Activated T-cell treated with anti-CD3 and anti-CD28 coated beads for 48 hours (primary cell): ENCODE measurements around the gene HECTD4.
"Not testable (repeated sequence)": the region's sequence is repeated elsewhere in the genome, so short reads cannot be mapped to it uniquely, and the experiment has no call there.

ENCODE experiments used
- DNase-seq: peaks from one replicate; pipeline ENCODE4 v3.0.0-alpha.2; 2020; ENCODE audit warnings: low read depth

The HECTD4 gene

GRCh38 chr12:112406519-112407488 is 24.6 kb upstream of the HECTD4 start:
- no peak for DNase-seq

DNA sequence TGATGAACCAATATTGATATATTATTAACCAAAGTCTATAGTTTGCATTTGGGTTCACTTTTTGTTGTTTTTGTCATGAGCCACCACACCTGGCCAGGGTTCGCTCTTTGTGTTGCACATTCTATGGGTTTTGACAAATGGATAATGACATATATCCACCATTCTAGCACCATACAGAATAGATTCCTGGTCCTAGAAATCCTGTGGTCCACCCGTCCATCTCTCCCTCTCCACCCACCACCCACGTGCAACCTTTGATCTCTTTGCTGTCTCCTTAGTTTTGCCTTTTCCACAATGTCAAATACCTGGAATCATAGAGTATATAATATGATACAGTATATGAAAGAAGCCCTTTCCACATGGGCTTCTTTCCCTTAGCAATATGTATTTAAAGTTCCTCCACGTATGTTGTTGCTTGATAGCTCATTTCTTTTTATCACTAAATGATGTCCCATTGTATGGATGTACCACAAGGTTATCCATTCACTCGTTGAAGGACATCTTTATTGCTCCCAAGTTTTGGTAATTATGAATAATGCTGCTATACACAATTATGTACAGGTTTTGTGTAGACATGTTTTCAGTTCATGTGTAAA is 19.8 kb upstream of the HECTD4 start:
- DNase-seq: no peak

DNA sequence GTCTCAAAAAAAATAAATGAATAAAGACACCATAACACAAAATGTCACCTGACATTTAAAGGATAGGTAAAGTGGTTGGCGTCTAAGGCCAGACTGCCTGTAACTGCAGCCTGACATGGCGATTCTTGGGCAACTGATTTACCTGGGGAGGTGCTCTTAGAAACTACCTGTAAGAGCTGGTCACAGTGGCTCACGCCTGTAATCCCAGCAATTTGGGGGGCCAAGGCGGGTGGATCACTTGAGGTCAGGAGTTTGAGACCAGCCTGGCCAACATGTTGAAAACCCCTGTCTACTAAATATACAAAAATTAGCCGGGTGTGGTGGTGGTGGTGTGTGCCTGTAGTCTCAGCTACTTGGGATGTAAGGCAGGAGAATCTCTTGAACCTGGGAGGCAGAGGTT is 18.8 kb upstream of the HECTD4 start:
- DNase-seq: no peak

GRCh38 chr12:112393328-112393727 is 11.1 kb upstream of the HECTD4 start:
- no peak for DNase-seq

DNA sequence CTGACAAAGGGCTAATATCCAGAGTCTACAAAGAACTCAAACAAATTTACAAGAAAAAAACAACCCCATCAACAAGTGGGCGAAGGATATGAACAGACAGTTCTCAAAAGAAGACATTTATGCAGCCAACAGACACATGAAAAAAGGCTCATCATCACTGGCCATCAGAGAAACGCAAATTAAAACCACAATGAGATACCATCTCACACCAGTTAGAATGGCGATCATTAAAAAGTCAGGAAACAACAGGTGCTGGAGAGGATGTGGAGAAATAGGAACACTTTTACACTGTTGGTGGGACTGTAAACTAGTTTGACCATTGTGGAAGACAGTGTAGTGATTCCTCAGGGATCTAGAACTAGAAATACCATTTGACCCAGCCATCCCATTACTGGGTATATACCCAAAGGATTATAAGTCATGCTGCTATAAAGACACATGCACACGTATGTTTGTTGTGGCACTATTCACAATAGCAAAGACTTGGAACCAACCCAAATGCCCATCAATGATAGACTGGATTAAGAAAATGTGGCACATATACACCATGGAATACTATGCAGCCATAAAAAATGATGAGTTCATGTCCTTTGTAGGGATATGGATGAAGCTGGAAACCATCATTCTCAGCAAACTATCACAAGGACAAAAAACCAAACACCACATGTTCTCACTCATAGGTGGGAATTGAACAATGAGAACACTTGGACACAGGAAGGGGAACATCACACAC is 7.9 kb upstream of the HECTD4 start:
- DNase-seq: not testable (repeated sequence)

DNA sequence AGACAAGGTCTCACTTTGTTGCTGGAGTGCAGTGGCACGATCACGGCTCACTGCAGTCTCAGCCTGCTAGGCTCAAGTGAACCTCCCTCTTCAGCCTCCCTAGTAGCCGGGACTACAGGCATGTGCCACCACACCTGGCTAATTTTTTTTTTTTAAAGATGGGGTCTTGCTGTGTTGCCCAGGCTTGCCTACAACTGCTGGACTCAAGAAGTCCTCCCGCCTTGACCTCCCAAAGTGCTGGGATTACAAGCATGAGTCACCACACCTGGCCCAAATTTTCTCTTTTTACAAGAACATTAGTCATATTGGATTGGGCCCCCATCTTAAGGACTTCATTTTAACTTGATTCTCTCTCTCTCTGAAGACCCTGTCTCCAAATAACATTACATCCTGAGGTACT is 7.0 kb upstream of the HECTD4 start:
- DNase-seq: no peak

- DNase-seq: no peak
Observed at GRCh38 chr12:112386726-112387125, 4.5 kb upstream of the HECTD4 start.

DNA sequence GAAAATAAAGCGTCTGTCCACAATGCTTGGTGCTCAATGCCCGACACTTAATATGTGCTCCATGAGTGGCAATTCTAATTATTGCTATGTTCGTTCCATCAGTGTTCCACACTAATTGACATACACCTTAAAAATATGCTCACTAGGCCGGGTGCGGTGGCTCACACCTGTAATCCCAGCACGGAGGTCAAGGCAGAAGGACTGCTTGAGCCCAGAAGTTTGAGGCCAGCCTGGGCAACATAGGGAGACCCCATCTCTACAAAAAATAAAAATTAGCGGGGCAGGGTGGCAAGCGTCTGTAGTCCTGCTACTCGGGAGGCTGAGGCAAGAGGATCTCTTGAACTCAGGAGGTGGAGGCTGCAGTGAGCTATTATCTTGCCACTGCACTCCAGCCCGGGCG is 635 bp upstream of the HECTD4 start:
- DNase-seq: no peak

GRCh38 chr12:112381406-112381882 is 787 bp downstream of the HECTD4 start:
- peak; percentile 35 for DNase-seq

- no peak for DNase-seq
Observed at GRCh38 chr12:112380663-112381405, 1.4 kb downstream of the HECTD4 start.

- no peak for DNase-seq
Observed at GRCh38 chr12:112375105-112375504, 7.1 kb downstream of the HECTD4 start.

- DNase-seq: no peak
Observed at GRCh38 chr12:112374166-112374740, 8.0 kb downstream of the HECTD4 start.

GRCh38 chr12:112370868-112371510 is 11.2 kb downstream of the HECTD4 start:
- no peak for DNase-seq

DNA sequence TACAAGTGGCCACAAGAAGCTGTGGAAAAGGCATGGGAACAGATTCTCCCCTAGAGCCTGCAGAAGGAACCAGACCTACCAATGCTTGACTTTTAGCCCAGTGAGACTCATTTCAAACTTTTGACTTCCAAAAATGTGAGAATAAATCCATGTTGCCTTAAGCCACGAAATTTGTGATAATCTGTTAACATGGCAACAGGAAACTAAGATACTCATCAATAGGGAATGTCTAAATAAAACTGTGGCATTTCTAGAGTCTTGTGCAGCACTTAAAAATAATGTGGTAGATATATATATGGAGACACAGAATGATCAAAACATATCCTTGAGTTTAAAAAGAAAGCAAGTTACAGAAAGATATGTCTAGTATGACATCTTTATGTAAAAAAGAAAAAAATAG is 12.0 kb downstream of the HECTD4 start:
- no peak for DNase-seq

GRCh38 chr12:112368856-112369255 is 13.4 kb downstream of the HECTD4 start:
- no peak for DNase-seq

GRCh38 chr12:112367965-112368364 is 14.3 kb downstream of the HECTD4 start:
- DNase-seq: no peak

- no peak for DNase-seq
Observed at GRCh38 chr12:112362310-112362709, 19.9 kb downstream of the HECTD4 start.

GRCh38 chr12:112361271-112361670 is 21.0 kb downstream of the HECTD4 start:
- DNase-seq: no peak

DNA sequence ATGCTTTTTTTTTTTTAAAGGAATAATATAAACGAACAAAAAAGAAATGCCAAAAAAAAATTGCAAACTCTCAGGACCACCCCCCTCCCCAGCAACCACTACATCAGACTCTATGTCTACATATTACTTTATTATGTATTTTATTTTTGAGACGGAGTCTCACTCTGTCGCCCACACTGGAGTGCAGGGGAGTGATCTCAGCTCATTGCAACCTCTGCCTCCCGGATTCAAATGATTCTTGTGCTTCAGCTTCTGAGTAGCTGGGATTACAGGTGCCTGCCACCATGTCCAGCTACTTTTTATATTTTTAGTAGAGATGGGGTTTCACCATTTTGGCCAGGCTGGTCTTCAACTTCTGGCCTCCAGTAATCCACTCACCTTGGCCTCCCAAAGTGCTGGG is 22.9 kb downstream of the HECTD4 start:
- no peak for DNase-seq

- no peak for DNase-seq
Observed at GRCh38 chr12:112357214-112357613, 25.0 kb downstream of the HECTD4 start.

DNA sequence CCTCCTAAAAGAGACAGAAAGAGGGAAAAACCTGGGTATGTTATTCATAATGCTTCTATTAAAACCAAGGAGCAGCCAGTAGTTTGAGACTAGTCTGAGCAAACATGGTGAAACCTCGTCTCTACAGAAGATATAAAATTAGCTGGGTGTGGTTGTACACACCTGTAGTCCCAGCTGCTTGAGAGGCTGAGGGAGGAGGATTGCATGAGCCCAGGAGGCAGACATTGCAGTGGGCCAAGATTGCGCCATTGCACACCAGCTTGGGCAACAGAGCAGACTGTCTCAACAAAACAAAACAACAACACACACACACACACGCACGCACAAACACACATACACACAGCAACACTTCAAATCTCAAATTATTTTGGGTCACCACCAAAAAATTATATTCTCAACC is 27.8 kb downstream of the HECTD4 start:
- DNase-seq: no peak
